HG03442 (cell line): ENCODE measurements around the gene MBNL1.
"Not testable (repeated sequence)": the region's sequence is repeated elsewhere in the genome, so short reads cannot be mapped to it uniquely, and the experiment has no call there.

Source experiments
- ATAC-seq: cut with Tn5 transposase; IDR thresholded peaks from one replicate; pipeline ENCODE4 v1.9.1; 2021; ENCODE audit warnings: mild to moderate bottlenecking, moderate library complexity; ENCODE audit not compliant: unreplicated experiment

MBNL1 gene

DNA sequence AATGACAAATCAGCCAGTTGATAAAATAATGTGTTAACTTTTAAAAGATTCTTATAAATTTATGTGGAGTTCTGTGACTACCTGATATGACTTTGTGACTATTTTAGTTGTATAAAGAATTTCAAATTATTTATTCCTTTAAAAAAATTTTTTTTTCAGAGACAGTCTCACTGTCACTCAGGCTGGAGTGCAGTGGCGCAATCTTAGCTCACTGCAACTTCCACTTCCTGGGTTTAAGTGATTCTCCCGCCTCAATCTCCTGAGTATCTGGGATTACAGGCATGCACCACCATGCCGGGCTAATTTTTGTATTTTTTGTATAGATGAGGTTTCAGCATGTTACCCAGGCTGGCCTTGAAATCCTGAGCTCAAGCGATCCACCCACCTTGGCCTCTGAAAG is 48.5 kb downstream of the MBNL1 start:
- no peak for ATAC-seq

- ATAC-seq = no peak
These were observed 49.2 kb downstream of the MBNL1 start for GRCh38 chr3:152317956-152318355.

GRCh38 chr3:152318512-152318911 is 49.8 kb downstream of the MBNL1 start:
- no peak for ATAC-seq

DNA sequence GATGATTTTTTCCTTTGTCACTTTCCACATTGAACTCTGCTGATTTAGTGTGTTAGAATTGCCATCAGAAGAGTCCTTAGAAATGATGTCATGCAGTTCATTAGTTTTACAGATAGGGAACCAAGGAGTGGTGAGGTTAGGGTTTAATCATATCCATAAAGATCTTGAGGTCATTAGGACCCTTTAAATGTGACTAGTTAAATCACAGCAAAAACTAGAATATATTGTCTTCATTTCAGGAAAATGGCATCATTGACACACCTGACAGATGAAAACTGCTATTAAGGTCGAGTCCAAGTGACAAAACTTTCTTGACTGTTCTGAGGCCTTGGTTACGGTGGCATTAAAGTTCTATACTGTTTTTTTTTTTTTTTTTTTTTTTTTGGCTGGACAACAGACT is 50.5 kb downstream of the MBNL1 start:
- ATAC-seq = no peak

GRCh38 chr3:152319831-152320617 is 51.3 kb downstream of the MBNL1 start:
- ATAC-seq = no peak

- ATAC-seq = no peak
These were observed 52.6 kb downstream of the MBNL1 start for GRCh38 chr3:152321200-152321954.

GRCh38 chr3:152321955-152322377 is 53.2 kb downstream of the MBNL1 start:
- no peak for ATAC-seq

GRCh38 chr3:152322756-152323155 is 54.0 kb downstream of the MBNL1 start:
- ATAC-seq = peak; percentile 56

DNA sequence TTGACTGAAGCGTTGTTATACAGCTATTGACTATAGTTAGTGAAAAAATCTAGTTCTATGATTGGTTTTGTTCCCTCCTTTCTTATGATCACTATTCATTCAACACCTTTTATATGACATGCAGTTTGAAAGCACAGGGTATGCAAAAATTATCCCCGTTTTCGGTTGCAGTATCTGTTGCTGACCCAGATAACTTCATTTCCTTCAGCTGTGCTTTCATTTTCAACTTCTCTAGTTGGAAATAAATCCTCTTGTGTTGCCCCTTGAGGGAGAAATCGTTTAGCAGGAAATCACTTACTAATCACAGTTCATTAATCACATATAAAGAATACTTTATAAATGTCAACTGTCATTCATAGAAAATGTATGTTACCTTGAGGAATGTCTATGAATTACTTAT is 55.1 kb downstream of the MBNL1 start:
- ATAC-seq = peak; percentile 82

- no peak for ATAC-seq
These were observed 56.4 kb downstream of the MBNL1 start for GRCh38 chr3:152325136-152325535.

DNA sequence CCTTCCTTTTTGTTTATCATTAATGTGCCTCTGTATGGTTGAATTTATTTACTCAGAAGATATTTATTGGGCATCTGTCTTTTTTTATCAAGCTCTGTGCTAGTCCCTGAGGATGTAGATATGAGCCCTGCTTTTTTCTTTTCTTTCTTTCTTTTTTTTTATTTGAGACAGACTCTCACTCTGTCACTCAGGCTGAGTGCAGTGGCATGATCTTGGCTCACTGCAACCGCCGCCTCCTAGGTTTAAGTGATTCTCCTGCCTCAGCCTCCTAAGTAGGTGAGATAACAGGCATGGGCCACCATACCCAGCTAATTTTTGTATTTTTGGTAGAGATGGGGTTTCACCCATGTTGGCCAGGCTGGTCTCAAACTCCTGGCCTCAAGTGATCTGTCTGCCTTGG is 58.5 kb downstream of the MBNL1 start:
- no peak for ATAC-seq

DNA sequence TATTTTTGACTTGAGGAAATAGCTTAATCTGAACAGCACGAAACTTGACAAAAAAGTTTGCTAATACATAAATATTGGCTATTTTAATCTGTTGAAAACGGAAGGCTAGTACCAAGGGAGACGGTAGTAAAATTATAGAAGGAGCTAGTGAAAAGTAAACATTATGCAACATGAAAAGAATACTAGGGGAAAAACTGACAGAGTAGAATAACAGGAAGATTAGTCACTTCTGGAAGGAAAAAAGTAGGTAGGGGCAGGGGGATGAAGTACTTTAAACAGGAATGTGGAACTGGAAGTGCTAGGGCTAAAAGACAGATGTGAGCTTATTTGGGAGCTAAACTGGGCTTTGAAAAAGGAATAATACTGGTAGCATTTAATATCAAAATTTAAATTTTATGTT is 60.1 kb downstream of the MBNL1 start:
- ATAC-seq = no peak

GRCh38 chr3:152330559-152330958 is 61.8 kb downstream of the MBNL1 start:
- ATAC-seq = no peak

- ATAC-seq = no peak
These were observed 62.4 kb downstream of the MBNL1 start for GRCh38 chr3:152331018-152331541.

GRCh38 chr3:152331998-152332397 is 63.3 kb downstream of the MBNL1 start:
- ATAC-seq = no peak

- no peak for ATAC-seq
These were observed 65.2 kb downstream of the MBNL1 start for GRCh38 chr3:152333928-152334327.

GRCh38 chr3:152334761-152335160 is 66.0 kb downstream of the MBNL1 start:
- peak; percentile 1 for ATAC-seq

DNA sequence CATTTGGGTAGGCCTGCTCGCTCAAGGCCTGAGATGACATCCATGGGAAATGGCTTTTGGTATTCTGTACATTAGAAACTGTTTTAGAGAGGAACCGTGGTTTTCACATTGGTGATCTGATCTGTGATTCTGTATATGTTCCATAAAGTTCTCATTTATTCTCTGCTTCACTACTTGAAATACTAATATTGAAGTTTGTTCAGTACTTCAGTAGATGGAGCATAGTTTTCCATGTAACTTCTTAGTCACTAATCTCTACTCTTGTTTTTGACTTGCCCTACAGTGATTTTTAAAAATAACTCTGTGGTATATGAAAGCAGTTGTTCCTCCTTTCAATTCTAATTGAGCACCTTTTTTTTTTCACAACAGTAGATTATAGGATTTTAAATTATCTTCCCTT is 66.5 kb downstream of the MBNL1 start:
- ATAC-seq = peak; percentile 45

DNA sequence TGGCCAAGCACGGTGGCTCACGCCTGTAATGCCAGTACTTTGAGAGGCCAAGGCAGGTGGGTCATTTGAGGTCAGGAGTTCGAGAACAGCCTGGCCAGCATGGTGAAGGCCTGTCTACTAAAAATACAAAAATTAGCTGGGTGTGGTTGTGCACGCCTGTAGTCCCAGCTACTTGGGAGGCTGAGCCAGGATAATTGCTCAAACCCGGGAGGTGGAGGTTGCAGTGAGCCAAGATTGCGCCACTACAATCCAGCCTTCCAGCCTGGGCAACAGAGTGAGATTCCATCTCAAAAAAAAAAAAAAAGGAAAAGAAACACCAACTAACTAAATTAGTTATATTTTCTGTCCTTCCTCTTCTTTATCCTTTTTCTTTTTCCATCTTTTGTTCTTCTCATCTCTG is 68.6 kb downstream of the MBNL1 start:
- ATAC-seq = not testable (repeated sequence)

GRCh38 chr3:152338159-152338720 is 69.5 kb downstream of the MBNL1 start:
- ATAC-seq = no peak

- ATAC-seq = no peak
These were observed 71.3 kb downstream of the MBNL1 start for GRCh38 chr3:152339881-152340505.
